Stomach (tissue), 4 donors: Measurements from ENCODE around the gene SLC25A41.

Source experiments
- CTCF ChIP-seq, 7 experiments: fragments of 450-650 bp in 4 of 7; fragments of 200-600 bp in 3 of 7; sonication (generic) in 3 of 7; IDR thresholded peaks; one replicate each; pipeline ENCODE4 v1.5.1; 2016 to 2019; ENCODE audit warnings: antibody characterized with exemption in 7 of 7, control low read depth in 2 of 7, mild to moderate bottlenecking in 1 of 7
- EP300 ChIP-seq: sonication (generic); formaldehyde crosslinking; IDR thresholded peaks from one replicate; pipeline ENCODE4 v1.6.1; 2017; ENCODE audit warnings: antibody characterized with exemption
- POLR2A ChIP-seq, 4 donors: fragments of 450-650 bp; IDR thresholded peaks; one replicate each; pipeline ENCODE4 v1.6.1; 2016; ENCODE audit warnings: antibody characterized with exemption in 4 of 4, control low read depth in 2 of 4, mild to moderate bottlenecking in 1 of 4, moderate library complexity in 1 of 4
- POLR2AphosphoS5 ChIP-seq, 3 donors: sonication (generic); formaldehyde crosslinking; IDR thresholded peaks; one replicate each; pipeline ENCODE4 v1.6.1; 2016; ENCODE audit warnings: antibody characterized with exemption in 3 of 3

GRCh38 chr19:6476896-6477431 is 43.4 kb upstream of the SLC25A41 start:
- TF ChIP-seq POLR2A (IDR thresholded peaks at IDR 0.05) (no peak), CTCF (IDR thresholded peaks at IDR 0.05) (no peak), POLR2AphosphoS5 (IDR thresholded peaks at IDR 0.05) (no peak), EP300 (no peak)
